Measurements from ENCODE around the gene TNIP2. TPM values are rescaled to one million over a fixed set of nuclear protein-coding genes. Genes with fewer than 3 reads are reported as not detected.

Gene TNIP2
- total and polyA plus RNA-seq, 2 of the 13 experiments (the other 11 are each of a cell fraction or from before 2014, with no cell fraction given): 25.6 to 38.0 TPM

DNA sequence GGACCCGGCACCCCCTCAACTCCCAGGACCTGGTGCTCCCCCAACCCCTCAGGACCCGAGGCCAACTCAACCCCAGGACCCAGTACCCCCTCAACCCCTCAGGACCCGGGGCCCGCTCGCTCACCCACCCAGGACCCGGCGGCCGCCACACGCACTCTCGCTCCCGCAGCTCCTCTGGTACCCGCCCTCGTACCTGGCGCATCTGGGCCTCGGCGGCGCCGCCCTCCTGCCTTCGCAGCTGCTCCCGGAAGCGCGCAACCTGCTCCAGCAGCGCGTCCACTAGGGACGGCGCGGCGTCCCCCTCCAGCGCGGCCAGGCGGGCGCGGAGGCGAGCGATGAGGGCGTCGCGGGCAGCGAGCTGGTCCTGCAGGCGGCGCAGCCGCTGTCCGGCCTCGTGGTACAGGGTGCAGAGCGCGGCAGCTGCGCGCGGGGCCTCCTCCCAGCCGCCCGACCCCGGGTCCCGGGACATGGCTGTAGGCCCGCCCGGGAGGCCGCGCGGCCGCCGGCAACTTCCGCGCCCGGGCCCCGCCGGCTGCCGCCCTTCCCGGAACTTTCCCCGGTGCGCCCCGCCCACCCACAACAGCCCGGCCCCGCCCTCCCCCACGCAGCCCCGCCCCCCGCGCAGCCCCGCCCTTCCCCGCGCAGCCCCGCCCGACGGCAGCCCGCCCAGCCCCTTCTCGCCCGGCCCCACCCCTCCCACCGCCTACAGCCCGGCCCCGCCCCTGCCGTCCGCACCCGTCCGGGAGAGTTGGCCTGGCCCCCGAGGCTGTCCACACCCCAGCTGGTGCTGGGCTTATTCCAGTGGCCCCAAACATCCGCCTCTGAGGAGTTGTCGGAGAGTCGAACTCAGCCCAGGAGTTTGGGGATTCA lies at the start of gene TNIP2 (continued):
- TF ChIP-seq, protein P1, sequence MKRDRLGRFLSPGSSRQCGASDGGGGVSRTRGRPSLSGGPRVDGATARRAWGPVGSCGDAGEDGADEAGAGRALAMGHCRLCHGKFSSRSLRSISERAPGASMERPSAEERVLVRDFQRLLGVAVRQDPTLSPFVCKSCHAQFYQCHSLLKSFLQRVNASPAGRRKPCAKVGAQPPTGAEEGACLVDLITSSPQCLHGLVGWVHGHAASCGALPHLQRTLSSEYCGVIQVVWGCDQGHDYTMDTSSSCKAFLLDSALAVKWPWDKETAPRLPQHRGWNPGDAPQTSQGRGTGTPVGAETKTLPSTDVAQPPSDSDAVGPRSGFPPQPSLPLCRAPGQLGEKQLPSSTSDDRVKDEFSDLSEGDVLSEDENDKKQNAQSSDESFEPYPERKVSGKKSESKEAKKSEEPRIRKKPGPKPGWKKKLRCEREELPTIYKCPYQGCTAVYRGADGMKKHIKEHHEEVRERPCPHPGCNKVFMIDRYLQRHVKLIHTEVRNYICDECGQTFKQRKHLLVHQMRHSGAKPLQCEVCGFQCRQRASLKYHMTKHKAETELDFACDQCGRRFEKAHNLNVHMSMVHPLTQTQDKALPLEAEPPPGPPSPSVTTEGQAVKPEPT (CRISPR knock-in tag; IDR thresholded peaks at IDR 0.05; ENCODE audit: low read depth): peak; percentile 75
- TF ChIP-seq U2AF1 (optimal IDR thresholded peaks at IDR 0.05; ENCODE audit: low read depth, low read length) (no peak), ZNF260 (CRISPR knock-in tag; IDR thresholded peaks at IDR 0.05; ENCODE audit: borderline replicate concordance, low read depth) (no peak), FOXA1 (IDR thresholded peaks at IDR 0.05) (no peak), FOXA1 (CRISPR knock-in tag; IDR thresholded peaks at IDR 0.05) (no peak), AKAP8 (CRISPR knock-in tag; IDR thresholded peaks at IDR 0.05) (no peak), ETS1 (CRISPR knock-in tag; IDR thresholded peaks at IDR 0.05) (no peak), TARDBP (CRISPR knock-in tag; IDR thresholded peaks at IDR 0.05) (peak; percentile 68), HIC2 (CRISPR knock-in tag; IDR thresholded peaks at IDR 0.05; ENCODE audit: low read depth) (no peak), KAT8 (CRISPR knock-in tag; IDR thresholded peaks at IDR 0.05) (no peak), SAFB2 (CRISPR knock-in tag; IDR thresholded peaks at IDR 0.05; ENCODE audit: borderline replicate concordance, low read depth) (peak; percentile 43; the same call in 1 of the 2 replicates), YEATS2 (CRISPR knock-in tag; IDR thresholded peaks at IDR 0.05; ENCODE audit: borderline replicate concordance) (no peak), CSRNP2 (CRISPR knock-in tag; conservative IDR thresholded peaks at IDR 0.05; ENCODE audit: low read depth) (no peak), NR2F2 (IDR thresholded peaks at IDR 0.05; ENCODE audit: borderline replicate concordance, low read depth) (no peak), ZNF564 (CRISPR knock-in tag; IDR thresholded peaks at IDR 0.05) (no peak), ZNF441 (CRISPR knock-in tag; IDR thresholded peaks at IDR 0.05; ENCODE audit: borderline replicate concordance) (no peak)
- TF ChIP-seq, protein P2, sequence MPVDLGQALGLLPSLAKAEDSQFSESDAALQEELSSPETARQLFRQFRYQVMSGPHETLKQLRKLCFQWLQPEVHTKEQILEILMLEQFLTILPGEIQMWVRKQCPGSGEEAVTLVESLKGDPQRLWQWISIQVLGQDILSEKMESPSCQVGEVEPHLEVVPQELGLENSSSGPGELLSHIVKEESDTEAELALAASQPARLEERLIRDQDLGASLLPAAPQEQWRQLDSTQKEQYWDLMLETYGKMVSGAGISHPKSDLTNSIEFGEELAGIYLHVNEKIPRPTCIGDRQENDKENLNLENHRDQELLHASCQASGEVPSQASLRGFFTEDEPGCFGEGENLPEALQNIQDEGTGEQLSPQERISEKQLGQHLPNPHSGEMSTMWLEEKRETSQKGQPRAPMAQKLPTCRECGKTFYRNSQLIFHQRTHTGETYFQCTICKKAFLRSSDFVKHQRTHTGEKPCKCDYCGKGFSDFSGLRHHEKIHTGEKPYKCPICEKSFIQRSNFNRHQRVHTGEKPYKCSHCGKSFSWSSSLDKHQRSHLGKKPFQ (CRISPR knock-in tag; IDR thresholded peaks at IDR 0.05; ENCODE audit: insufficient replicate concordance): no peak
- TF ChIP-seq, protein P3, sequence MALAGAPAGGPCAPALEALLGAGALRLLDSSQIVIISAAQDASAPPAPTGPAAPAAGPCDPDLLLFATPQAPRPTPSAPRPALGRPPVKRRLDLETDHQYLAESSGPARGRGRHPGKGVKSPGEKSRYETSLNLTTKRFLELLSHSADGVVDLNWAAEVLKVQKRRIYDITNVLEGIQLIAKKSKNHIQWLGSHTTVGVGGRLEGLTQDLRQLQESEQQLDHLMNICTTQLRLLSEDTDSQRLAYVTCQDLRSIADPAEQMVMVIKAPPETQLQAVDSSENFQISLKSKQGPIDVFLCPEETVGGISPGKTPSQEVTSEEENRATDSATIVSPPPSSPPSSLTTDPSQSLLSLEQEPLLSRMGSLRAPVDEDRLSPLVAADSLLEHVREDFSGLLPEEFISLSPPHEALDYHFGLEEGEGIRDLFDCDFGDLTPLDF (CRISPR knock-in tag; IDR thresholded peaks at IDR 0.05): no peak
